H1 (cell line): ENCODE results near the gene STIMATE. TPM values are rescaled to one million over a fixed set of nuclear protein-coding genes. Genes with fewer than 3 reads are reported as not detected.

ENCODE experiments used
- CTCF ChIA-PET: fragments of 300-600 bp; sonication (Branson Sonifier 250); formaldehyde crosslinking; loops from one replicate; lab custom pipeline; 2021; ENCODE audit not compliant: partially characterized antibody; lab: Charles Lee
- POLR2A ChIA-PET: fragments of 300-600 bp; sonication (Branson Sonifier 250); formaldehyde crosslinking; loops from one replicate; lab custom pipeline; 2021; ENCODE audit warnings: inconsistent platforms; ENCODE audit not compliant: partially characterized antibody; lab: Charles Lee
- DNase-seq, 2 experiments: peaks; one replicate each; pipeline versions ENCODE4 v3.0.0 to v3.0.0-alpha.2; 2010 to 2022; ENCODE audit warnings: low spot score in 2 of 2, low read depth in 1 of 2, mixed read lengths in 1 of 2
- FAIRE-seq: peaks from 2 replicates; lab custom pipeline; 2011; peaks lifted over from hg19 to GRCh38; lab: Jason Lieb, UNC
- H2AFZ ChIP-seq: 2 replicates; pipeline ENCODE4 v1.8.1; 2012; ENCODE audit warnings: low read length, inconsistent platforms
- H2AK5ac ChIP-seq: 2 replicates; pipeline ENCODE4 v1.6.1; 2013; ENCODE audit warnings: low read depth, low read length
- H2BK120ac ChIP-seq: replicated peaks from 2 replicates; pipeline ENCODE3; 2013; ENCODE audit warnings: low read depth, low read length, inconsistent platforms
- H2BK12ac ChIP-seq: 2 replicates; pipeline ENCODE4 v1.6.1; 2013; ENCODE audit warnings: low read depth, low read length
- H2BK15ac ChIP-seq: 2 replicates; pipeline ENCODE4 v1.6.1; 2013; ENCODE audit warnings: low read length
- H2BK20ac ChIP-seq: 2 replicates; pipeline ENCODE4 v1.6.1; 2013; ENCODE audit warnings: low read length
- H2BK5ac ChIP-seq: 2 replicates; pipeline ENCODE4 v1.6.1; 2013; ENCODE audit warnings: low read depth, low read length
- H3K14ac ChIP-seq: 2 replicates; pipeline ENCODE4 v1.6.1; 2013; ENCODE audit warnings: inconsistent platforms; ENCODE audit not compliant: insufficient read length
- H3K18ac ChIP-seq: 2 replicates; pipeline ENCODE4 v1.6.1; 2013; ENCODE audit warnings: low read length; ENCODE audit errors: extremely low read depth
- H3K23ac ChIP-seq: 2 replicates; pipeline ENCODE4 v1.6.1; 2013; ENCODE audit warnings: inconsistent platforms; ENCODE audit not compliant: insufficient read length
- H3K23me2 ChIP-seq: 2 replicates; pipeline ENCODE4 v1.6.1; 2013; ENCODE audit warnings: low read depth, low read length
- H3K27ac ChIP-seq: 2 replicates; pipeline ENCODE4 v1.6.1; 2011; ENCODE audit warnings: low read depth, low read length, inconsistent platforms
- H3K27me3 ChIP-seq, 4 experiments: replicated peaks in 1 of 4; 1 replicate in 1 of 4; 2 replicates in 3 of 4; pipeline versions ENCODE4 v1.6.1 to v1.8.1; 2011 to 2013; ENCODE audit warnings: low read length in 3 of 4, mild to moderate bottlenecking in 3 of 4, inconsistent platforms in 2 of 4, mixed read lengths in 2 of 4, moderate library complexity in 1 of 4; ENCODE audit not compliant: control insufficient read depth in 3 of 4, insufficient read depth in 3 of 4; ENCODE audit errors: extremely low read depth in 1 of 4
- H3K36me3 ChIP-seq, 4 experiments: 2 replicates each; pipeline versions ENCODE4 v1.6.1 to v1.8.1; 2011 to 2013; ENCODE audit warnings: mild to moderate bottlenecking in 4 of 4, low read length in 3 of 4, moderate library complexity in 2 of 4, control low read depth in 1 of 4, inconsistent platforms in 1 of 4; ENCODE audit not compliant: insufficient read depth in 4 of 4, control insufficient read depth in 2 of 4
- H3K4ac ChIP-seq: replicated peaks from 2 replicates; pipeline ENCODE3; 2013; ENCODE audit warnings: low read length, low read depth, mixed read lengths, inconsistent platforms; ENCODE audit not compliant: insufficient read length
- H3K4me1 ChIP-seq, 4 experiments: replicated peaks in 1 of 4; 1 replicate in 1 of 4; 2 replicates in 3 of 4; pipeline versions ENCODE4 v1.6.1 to v1.8.1; 2011 to 2013; ENCODE audit warnings: low read length in 3 of 4, inconsistent platforms in 2 of 4, mixed read lengths in 1 of 4; ENCODE audit not compliant: insufficient read depth in 4 of 4, control insufficient read depth in 3 of 4
- H3K4me2 ChIP-seq, 2 experiments: 2 replicates each; pipeline versions ENCODE4 v1.6.1 to v1.8.1; 2011 to 2013; ENCODE audit warnings: low read depth in 2 of 2, low read length in 2 of 2, control low read depth in 1 of 2, inconsistent platforms in 1 of 2, mild to moderate bottlenecking in 1 of 2; ENCODE audit not compliant: insufficient read depth in 1 of 2
- H3K4me3 ChIP-seq, 4 experiments: fragments of 200-600, 300-600 bp in 1 of 4; sonication (generic), shearing (Covaris generic), sonication (Bioruptor Twin) in 1 of 4; 2 replicates each; pipeline versions ENCODE4 v1.5.1 to v1.8.1; 2011 to 2016; ENCODE audit warnings: low read length in 4 of 4, low read depth in 3 of 4, control low read depth in 2 of 4, inconsistent platforms in 2 of 4, mild to moderate bottlenecking in 2 of 4, mixed read lengths in 1 of 4, moderate library complexity in 1 of 4; ENCODE audit not compliant: insufficient read depth in 2 of 4; ENCODE audit errors: extremely low read depth in 1 of 4
- H3K56ac ChIP-seq: replicated peaks from 2 replicates; pipeline ENCODE3; 2013; ENCODE audit warnings: low read depth, mild to moderate bottlenecking, mixed read lengths, low read length, inconsistent platforms; ENCODE audit not compliant: insufficient read length
- H3K79me1 ChIP-seq: 2 replicates; pipeline ENCODE4 v1.6.1; 2013; ENCODE audit warnings: low read depth, low read length, control low read depth
- H3K79me2 ChIP-seq, 2 experiments: 2 replicates each; pipeline versions ENCODE4 v1.6.1 to v1.8.1; 2012 to 2013; ENCODE audit warnings: low read length in 2 of 2, mild to moderate bottlenecking in 2 of 2, inconsistent platforms in 1 of 2; ENCODE audit not compliant: insufficient read depth in 2 of 2, control insufficient read depth in 1 of 2
- H3K9ac ChIP-seq, 4 experiments: replicated peaks in 1 of 4; 1 replicate in 1 of 4; 2 replicates in 3 of 4; pipeline versions ENCODE4 v1.6.1 to v1.8.1; 2011 to 2013; ENCODE audit warnings: low read depth in 3 of 4, low read length in 3 of 4, control low read depth in 2 of 4, mild to moderate bottlenecking in 2 of 4, moderate library complexity in 2 of 4, inconsistent platforms in 1 of 4; ENCODE audit errors: extremely low read depth in 1 of 4
- H3K9me3 ChIP-seq, 2 experiments: 2 replicates each; pipeline versions ENCODE4 v1.6.1 to v1.8.1; 2012 to 2013; ENCODE audit warnings: mild to moderate bottlenecking in 2 of 2, moderate library complexity in 2 of 2, control low read depth in 1 of 2, inconsistent platforms in 1 of 2, low read depth in 1 of 2, low read length in 1 of 2, mixed read lengths in 1 of 2; ENCODE audit not compliant: insufficient read depth in 2 of 2
- H4K20me1 ChIP-seq, 2 experiments: replicated peaks in 1 of 2; 2 replicates each; pipeline versions ENCODE3 to v1.8.1; 2011 to 2013; ENCODE audit warnings: inconsistent platforms in 2 of 2, low read length in 2 of 2, mild to moderate bottlenecking in 1 of 2; ENCODE audit not compliant: insufficient read depth in 2 of 2, control insufficient read depth in 1 of 2
- H4K5ac ChIP-seq: 2 replicates; pipeline ENCODE4 v1.6.1; 2013; ENCODE audit warnings: low read length, low read depth, mixed read lengths, inconsistent platforms; ENCODE audit not compliant: insufficient read length
- H4K8ac ChIP-seq: 2 replicates; pipeline ENCODE4 v1.8.0; 2013; ENCODE audit warnings: mild to moderate bottlenecking, moderate library complexity, low read length, inconsistent platforms; ENCODE audit not compliant: insufficient read depth; ENCODE audit errors: extremely low read depth
- H4K91ac ChIP-seq: replicated peaks from 2 replicates; pipeline ENCODE3; 2013; ENCODE audit warnings: low read length, mixed read lengths, inconsistent platforms; ENCODE audit not compliant: insufficient read length
- ASH2L ChIP-seq: fragments of 200-600, 300-600 bp; sonication (generic); IDR thresholded peaks from one replicate; pipeline ENCODE4 v1.7.1; 2017; ENCODE audit warnings: low read length
- CBX8 ChIP-seq: fragments of 300-800, 300-1000 bp; sonication (generic); IDR thresholded peaks from 2 replicates; pipeline ENCODE4 v1.7.1; 2016; ENCODE audit warnings: low read depth, low read length, borderline replicate concordance
- MAFK ChIP-seq: IDR thresholded peaks from 2 replicates; pipeline ENCODE4 v1.6.1; 2012; ENCODE audit warnings: low read depth, mild to moderate bottlenecking, improper control_type of control experiment, low read length
- RXRA ChIP-seq: IDR thresholded peaks from 2 replicates; pipeline ENCODE4 v1.6.1; 2011; ENCODE audit warnings: low read depth, mild to moderate bottlenecking, low read length, moderate library complexity; ENCODE audit not compliant: insufficient read depth
- TBP ChIP-seq: IDR thresholded peaks from 2 replicates; pipeline ENCODE4 v1.6.1; 2011; ENCODE audit warnings: low read depth, low read length, improper control_type of control experiment
- USF2 ChIP-seq: IDR thresholded peaks from 2 replicates; pipeline ENCODE4 v1.6.1; 2011; ENCODE audit warnings: low read length, improper control_type of control experiment
- WGBS, 2 experiments: shearing (Covaris generic) in 1 of 2; methylation state at CpG; one replicate each; pipeline versions ENCODE4 v1.1.6 to v1.1.7; 2013 to 2015; ENCODE audit warnings: low lambda C conversion rate in 2 of 2, mixed read lengths in 2 of 2, inconsistent platforms in 1 of 2, low coverage in 1 of 2, missing lambda C conversion rate in 1 of 2; ENCODE audit not compliant: insufficient replicate concordance in 2 of 2, insufficient coverage in 1 of 2, insufficient read length in 1 of 2; ENCODE audit errors: extremely low coverage in 1 of 2, missing lambda C conversion rate in 1 of 2; 5-methylcytosine and 5-hydroxymethylcytosine counted together
- polyA plus RNA-seq, 7 experiments: library from polyadenylated mRNA; depleted of rRNA in 3 of 7; stranded (reverse) in 5 of 7; unstranded in 2 of 7; fragments of >200 nt in 5 of 7; fragments of 200-250 nt in 2 of 7; gene quantifications; 1 replicate in 5 of 7; 2 replicates in 1 of 7; 4 replicates in 1 of 7; pipeline versions ENCODE4 v1.2.1 to v1.2.3, GENCODE V29; 2011 to 2013; ENCODE audit warnings: missing spikeins in 2 of 7, mixed read lengths in 2 of 7
- total RNA-seq: library from RNA; stranded (reverse); fragmentation: NEBNext Ultra II Directional; extraction: Animal tissue kit (Norgen Biotek cat#: 25700); gene quantifications from 2 replicates; pipeline ENCODE4 v1.2.1, GENCODE V29; 2021

The STIMATE gene
- total and polyA plus RNA-seq, 2 of the 8 experiments (the other 6 are each of a cell fraction or from before 2014, with no cell fraction given): 17.5 to 22.1 TPM

DNA sequence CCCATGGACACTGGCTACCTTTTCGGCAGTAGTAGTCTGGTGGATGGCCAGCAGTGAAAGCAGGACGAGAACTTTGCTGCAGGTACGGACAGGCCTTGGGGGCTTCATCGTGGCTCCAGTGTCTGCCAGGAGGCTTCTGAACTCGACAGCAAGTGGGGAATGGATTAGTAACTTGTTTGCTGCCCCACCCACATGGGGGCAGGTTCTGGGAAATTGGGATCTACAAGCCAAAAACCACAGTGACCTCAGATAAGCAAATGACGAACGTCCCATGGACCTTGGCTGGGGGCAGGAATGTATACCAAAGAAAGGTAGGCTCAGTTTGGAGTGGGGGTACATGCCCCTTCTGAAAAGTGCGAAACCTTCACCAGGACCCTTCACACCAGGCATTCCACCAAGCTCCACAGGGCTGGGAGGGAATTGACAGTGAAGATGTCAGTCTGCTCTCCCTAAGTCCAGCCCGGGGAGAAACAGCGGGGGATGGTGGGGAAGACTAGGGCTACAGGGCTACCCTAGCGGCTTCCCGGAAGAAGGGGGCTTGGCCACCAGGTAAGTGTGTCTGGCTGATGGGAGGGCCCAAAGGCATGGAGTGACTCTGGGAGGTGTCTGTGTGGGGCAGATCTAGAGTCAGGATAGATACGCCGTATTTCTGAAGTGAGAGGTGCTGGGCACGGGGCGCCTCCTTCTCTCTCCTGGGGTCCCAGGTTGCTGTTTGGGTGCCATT is 66.7 kb downstream of the STIMATE start, which contains the start of gene ITIH4:
Gene ITIH4, minus strand, starts transcription at position 138 of the 724 bp plus-strand sequence. Its CDS starts 30 bp downstream, at position 108.
- H2BK12ac ChIP-seq: no peak within 1 kb of the TSS
- WGBS, 2 experiments: 89% methylated on average over 16 of the region's 16 CpGs; no CpG with 5 or more reads in 1 of the 2 experiments
- no peak within 1 kb of the TSS for H2BK20ac ChIP-seq
- H3K18ac ChIP-seq: no peak within 1 kb of the TSS
- no peak within 1 kb of the TSS for H2AFZ ChIP-seq
- H3K23me2 ChIP-seq: no peaks in the 10 kb centered on the region
- H3K4ac ChIP-seq: no peak within 1 kb of the TSS
- no peak within 1 kb of the TSS for H3K56ac ChIP-seq
- POLR2A ChIA-PET: no interaction called here
- H3K9me3 ChIP-seq: no peaks in the 10 kb centered on the region
- no peaks in the 10 kb centered on the region for H3K79me1 ChIP-seq
- no peak within 1 kb of the TSS for H2BK120ac ChIP-seq
- peak within 1 kb of the TSS; percentile 39 for H4K8ac ChIP-seq
- no peak within 1 kb of the TSS for H3K4me2 ChIP-seq
- H3K27ac ChIP-seq: no peak within 1 kb of the TSS
- FAIRE-seq (no peak), DNase-seq (no peak)
- peak within 1 kb of the TSS; percentile 49; the same call in 1 of the 2 replicates for H2BK5ac ChIP-seq
- H3K9ac ChIP-seq: no peak within 1 kb of the TSS
- peaks cover 0 to 12% (median 2%) of the 10 kb centered on the region in 4 experiments; a peak in 3 of 7 replicates for H3K4me1 ChIP-seq
- no peak within 1 kb of the TSS for H4K5ac ChIP-seq
- no peak within 1 kb of the TSS for H3K4me3 ChIP-seq
- no peak within 1 kb of the TSS for H2BK15ac ChIP-seq
- no peaks in the 10 kb centered on the region for H4K20me1 ChIP-seq
- H3K36me3 ChIP-seq: no peaks in the 10 kb centered on the region
- no peak within 1 kb of the TSS for H2AK5ac ChIP-seq
- no peak for TF ChIP-seq RXRA
- no peak for TF ChIP-seq USF2
- no peak for TF ChIP-seq MAFK
- TF ChIP-seq ASH2L: no peak
- TF ChIP-seq TBP: no peak
- TF ChIP-seq CBX8: no peak
- no peak within 1 kb of the TSS for H4K91ac ChIP-seq
- H3K79me2 ChIP-seq: no peaks in the 10 kb centered on the region
- no peak within 1 kb of the TSS for H3K14ac ChIP-seq
- H3K23ac ChIP-seq: no peak within 1 kb of the TSS
- CTCF ChIA-PET: interaction anchor here (1.3 to 4.7 kb wide), 5 partner anchors 10 to 68 kb away, joined by 3 to 24 read pairs (median 3); no protein-coding TSS in a partner anchor
- no peaks in the 10 kb centered on the region for H3K27me3 ChIP-seq
